DOHH2 (cell line): Measurements from ENCODE around the gene PPP1R36.
"Not testable (repeated sequence)": the region's sequence is repeated elsewhere in the genome, so short reads cannot be mapped to it uniquely, and the experiment has no call there.

Source experiments
- H3F3A ChIP-seq: fragments of 200-600 bp; sonication (generic), shearing (Covaris generic); 2 replicates; pipeline ENCODE4 v1.6.0; 2016; ENCODE audit warnings: antibody characterized with exemption, mild to moderate bottlenecking; ENCODE audit not compliant: control insufficient read depth, insufficient read depth
- H3K27ac ChIP-seq: fragments of 200-600 bp; sonication (generic); 2 replicates; pipeline ENCODE4 v1.5.1; 2014; ENCODE audit warnings: low read depth, mild to moderate bottlenecking, low read length, moderate library complexity
- H3K27me3 ChIP-seq: fragments of 200-600 bp; sonication (generic); 2 replicates; pipeline ENCODE4 v1.6.1; 2014; ENCODE audit warnings: mild to moderate bottlenecking, low read length, mixed read lengths; ENCODE audit not compliant: control insufficient read depth
- H3K36me3 ChIP-seq: fragments of 200-600 bp; sonication (generic); 2 replicates; pipeline ENCODE4 v1.6.1; 2014; ENCODE audit warnings: mild to moderate bottlenecking, low read length, moderate library complexity, mixed read lengths; ENCODE audit not compliant: control insufficient read depth
- H3K4me1 ChIP-seq: fragments of 200-600 bp; sonication (generic); 2 replicates; pipeline ENCODE4 v1.6.1; 2014; ENCODE audit warnings: mild to moderate bottlenecking, low read length, mixed read lengths; ENCODE audit not compliant: control insufficient read depth
- H3K4me2 ChIP-seq: fragments of 200-600 bp; sonication (generic); 2 replicates; pipeline ENCODE4 v1.6.0; 2014; ENCODE audit warnings: mild to moderate bottlenecking, low read length, moderate library complexity
- H3K4me3 ChIP-seq: fragments of 200-600 bp; sonication (generic); 2 replicates; pipeline ENCODE4 v1.5.1; 2014; ENCODE audit warnings: mild to moderate bottlenecking, low read length, mixed read lengths
- H3K79me2 ChIP-seq: fragments of 200-600 bp; sonication (generic); 2 replicates; pipeline ENCODE4 v1.6.1; 2014; ENCODE audit warnings: mild to moderate bottlenecking, low read length, mixed read lengths; ENCODE audit not compliant: control insufficient read depth
- H3K9me2 ChIP-seq: fragments of 200-600 bp; sonication (generic); replicated peaks from 2 replicates; pipeline ENCODE4 v1.6.1; 2014; ENCODE audit warnings: mild to moderate bottlenecking, low read length, mixed read lengths; ENCODE audit not compliant: control insufficient read depth
- H3K9me3 ChIP-seq: fragments of 200-600 bp; sonication (generic); 2 replicates; pipeline ENCODE4 v1.6.1; 2014; ENCODE audit warnings: antibody characterized with exemption, low read length, mixed read lengths; ENCODE audit not compliant: control insufficient read depth, insufficient read depth
- H4K20me1 ChIP-seq: fragments of 200-600 bp; sonication (generic); 2 replicates; pipeline ENCODE4 v1.6.0; 2014; ENCODE audit warnings: low read depth, mild to moderate bottlenecking, antibody characterized with exemption, low read length, moderate library complexity; ENCODE audit not compliant: control insufficient read depth, insufficient read depth
- CTCF ChIP-seq: fragments of 200-600 bp; sonication (generic); IDR thresholded peaks from one replicate; pipeline ENCODE4 v1.5.1; 2014; ENCODE audit warnings: antibody characterized with exemption, mild to moderate bottlenecking, low read depth, low read length; ENCODE audit not compliant: poor library complexity, severe bottlenecking
- EZH2phosphoT487 ChIP-seq: fragments of 200-600 bp; sonication (generic); IDR thresholded peaks from 2 replicates; pipeline ENCODE4 v1.6.1; 2017; ENCODE audit warnings: borderline replicate concordance, mild to moderate bottlenecking, antibody characterized with exemption, low read length, moderate library complexity, mixed read lengths

The PPP1R36 gene

GRCh38 chr14:64625386-64626232, 75.8 kb downstream of the PPP1R36 start:
- Histone ChIP-seq H3F3A (no peaks in the 10 kb centered on the region), H3K36me3 (no peaks in the 10 kb centered on the region), H3K4me2 (no peak overlapping the region), H3K27me3 (peaks cover 10% of the 10 kb centered on the region), H3K79me2 (no peaks in the 10 kb centered on the region), H3K4me3 (no peak overlapping the region), H3K9me3 (no peaks in the 10 kb centered on the region), H3K4me1 (no peaks in the 10 kb centered on the region), H3K9me2 (no peaks in the 10 kb centered on the region), H3K27ac (no peak overlapping the region), H4K20me1 (no peaks in the 10 kb centered on the region)
- TF ChIP-seq EZH2phosphoT487 (no peak), CTCF (no peak)

- Histone ChIP-seq H3F3A (no peaks in the 10 kb centered on the region), H3K9me3 (no peaks in the 10 kb centered on the region), H3K4me2 (no peak overlapping the region), H4K20me1 (no peaks in the 10 kb centered on the region), H3K4me1 (peaks cover 14% of the 10 kb centered on the region), H3K9me2 (no peaks in the 10 kb centered on the region), H3K79me2 (no peaks in the 10 kb centered on the region), H3K36me3 (no peaks in the 10 kb centered on the region), H3K27me3 (no peaks in the 10 kb centered on the region), H3K27ac (no peak overlapping the region), H3K4me3 (no peak overlapping the region)
- no peak for TF ChIP-seq CTCF
- no peak for TF ChIP-seq EZH2phosphoT487
Measured at GRCh38 chr14:64628940-64629408, 79.2 kb downstream of the PPP1R36 start.

- H3K27me3 ChIP-seq: no peaks in the 10 kb centered on the region
- H3K4me1 ChIP-seq: peaks cover 14% of the 10 kb centered on the region
- no peaks in the 10 kb centered on the region for H3K36me3 ChIP-seq
- no peaks in the 10 kb centered on the region for H3K9me2 ChIP-seq
- H3K79me2 ChIP-seq: no peaks in the 10 kb centered on the region
- H4K20me1 ChIP-seq: no peaks in the 10 kb centered on the region
- TF ChIP-seq CTCF: no peak
- TF ChIP-seq EZH2phosphoT487: no peak
- no peak overlapping the region for H3K4me3 ChIP-seq
- no peaks in the 10 kb centered on the region for H3K9me3 ChIP-seq
- no peak overlapping the region for H3K4me2 ChIP-seq
- no peaks in the 10 kb centered on the region for H3F3A ChIP-seq
- H3K27ac ChIP-seq: no peak overlapping the region
Measured at GRCh38 chr14:64630778-64631177, 81.0 kb downstream of the PPP1R36 start.

GRCh38 chr14:64631222-64631621, 81.5 kb downstream of the PPP1R36 start:
- H3K4me1 ChIP-seq: peaks cover 14% of the 10 kb centered on the region
- not testable (repeated sequence) for H3K4me3 ChIP-seq

More at GRCh38 chr14:64631222-64631621, 81.5 kb downstream of the PPP1R36 start:
- H3K36me3 ChIP-seq, H3K27me3 ChIP-seq, H3K79me2 ChIP-seq, H3K9me3 ChIP-seq, H3K27ac ChIP-seq, H3F3A ChIP-seq, H3K9me2 ChIP-seq, H3K4me2 ChIP-seq, H4K20me1 ChIP-seq: not testable (repeated sequence)
